Stomach (tissue), 4 donors: ENCODE data around the gene MYO16.

Experiments used
- EP300 ChIP-seq: sonication (generic); formaldehyde crosslinking; IDR thresholded peaks from one replicate; pipeline ENCODE4 v1.6.1; 2017; ENCODE audit warnings: antibody characterized with exemption
- POLR2A ChIP-seq, 4 donors: fragments of 450-650 bp; IDR thresholded peaks; one replicate each; pipeline ENCODE4 v1.6.1; 2016; ENCODE audit warnings: antibody characterized with exemption in 4 of 4, control low read depth in 2 of 4, mild to moderate bottlenecking in 1 of 4, moderate library complexity in 1 of 4
- TF ChIP-seq, protein P1 (sequence below), 7 experiments: fragments of 450-650 bp in 4 of 7; fragments of 200-600 bp in 3 of 7; sonication (generic) in 3 of 7; IDR thresholded peaks; one replicate each; pipeline ENCODE4 v1.5.1; 2016 to 2019; ENCODE audit warnings: antibody characterized with exemption in 7 of 7, control low read depth in 2 of 7, mild to moderate bottlenecking in 1 of 7

DNA sequence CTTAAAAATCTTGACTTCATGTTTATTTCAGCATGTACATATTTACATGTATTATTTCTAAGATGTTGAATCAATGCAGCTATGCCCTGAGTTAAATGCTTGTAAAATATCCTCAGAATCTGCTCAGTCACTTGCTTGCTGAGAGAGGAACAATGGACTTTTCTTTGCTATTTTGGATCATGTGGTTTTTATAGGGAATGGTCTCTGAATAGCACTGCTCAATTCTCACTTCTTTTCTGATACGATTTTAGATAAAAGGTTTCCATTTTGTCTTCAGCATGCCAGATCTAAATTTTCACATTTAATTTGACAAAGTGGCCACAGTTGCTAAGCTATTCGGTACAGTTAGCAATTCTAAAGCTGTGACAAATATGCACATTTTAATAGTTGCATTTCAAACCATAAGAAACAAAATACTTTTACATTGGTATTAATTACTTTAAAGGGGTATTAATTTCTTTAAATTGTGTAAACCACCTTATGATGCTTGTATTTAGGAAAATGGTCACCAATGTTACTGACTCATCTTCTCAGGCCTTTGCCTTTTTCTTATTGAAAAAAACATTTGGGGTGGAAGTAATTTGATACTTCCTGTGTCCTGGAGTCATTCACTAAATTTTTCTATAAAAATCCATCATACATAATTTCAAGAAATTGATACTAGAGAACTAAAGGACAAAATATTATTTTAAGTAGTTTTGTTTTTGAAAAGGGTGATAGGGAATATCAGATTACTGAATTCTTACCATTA lies 113.5 kb downstream of the MYO16 start:
- TF ChIP-seq, protein P1, sequence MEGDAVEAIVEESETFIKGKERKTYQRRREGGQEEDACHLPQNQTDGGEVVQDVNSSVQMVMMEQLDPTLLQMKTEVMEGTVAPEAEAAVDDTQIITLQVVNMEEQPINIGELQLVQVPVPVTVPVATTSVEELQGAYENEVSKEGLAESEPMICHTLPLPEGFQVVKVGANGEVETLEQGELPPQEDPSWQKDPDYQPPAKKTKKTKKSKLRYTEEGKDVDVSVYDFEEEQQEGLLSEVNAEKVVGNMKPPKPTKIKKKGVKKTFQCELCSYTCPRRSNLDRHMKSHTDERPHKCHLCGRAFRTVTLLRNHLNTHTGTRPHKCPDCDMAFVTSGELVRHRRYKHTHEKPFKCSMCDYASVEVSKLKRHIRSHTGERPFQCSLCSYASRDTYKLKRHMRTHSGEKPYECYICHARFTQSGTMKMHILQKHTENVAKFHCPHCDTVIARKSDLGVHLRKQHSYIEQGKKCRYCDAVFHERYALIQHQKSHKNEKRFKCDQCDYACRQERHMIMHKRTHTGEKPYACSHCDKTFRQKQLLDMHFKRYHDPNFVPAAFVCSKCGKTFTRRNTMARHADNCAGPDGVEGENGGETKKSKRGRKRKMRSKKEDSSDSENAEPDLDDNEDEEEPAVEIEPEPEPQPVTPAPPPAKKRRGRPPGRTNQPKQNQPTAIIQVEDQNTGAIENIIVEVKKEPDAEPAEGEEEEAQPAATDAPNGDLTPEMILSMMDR (IDR thresholded peaks at IDR 0.05): no peak
- TF ChIP-seq POLR2A (IDR thresholded peaks at IDR 0.05) (no peak), EP300 (no peak)
